ENCODE results near the gene RAB36.

DNA sequence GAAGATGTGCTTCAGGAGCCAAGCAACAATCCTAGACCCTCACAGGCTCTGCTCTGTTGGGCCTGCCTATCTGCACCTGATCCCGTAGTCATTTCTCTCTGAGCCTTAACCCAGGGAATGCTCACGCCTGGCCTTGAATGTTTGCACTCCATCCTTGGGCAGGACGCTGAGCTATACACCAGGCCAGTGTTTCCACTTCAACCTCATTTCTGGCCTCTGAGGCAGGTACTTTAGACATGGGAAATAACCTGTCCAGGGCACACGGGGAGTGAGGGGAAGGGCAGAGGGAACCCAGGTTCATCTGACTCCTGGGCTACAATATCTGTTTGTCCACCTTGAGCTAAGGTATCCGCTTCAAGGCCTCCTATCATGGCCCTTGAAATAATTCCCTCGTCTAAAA, 13.3 kb upstream of the RAB36 start:
- TF ChIP-seq, protein P1, sequence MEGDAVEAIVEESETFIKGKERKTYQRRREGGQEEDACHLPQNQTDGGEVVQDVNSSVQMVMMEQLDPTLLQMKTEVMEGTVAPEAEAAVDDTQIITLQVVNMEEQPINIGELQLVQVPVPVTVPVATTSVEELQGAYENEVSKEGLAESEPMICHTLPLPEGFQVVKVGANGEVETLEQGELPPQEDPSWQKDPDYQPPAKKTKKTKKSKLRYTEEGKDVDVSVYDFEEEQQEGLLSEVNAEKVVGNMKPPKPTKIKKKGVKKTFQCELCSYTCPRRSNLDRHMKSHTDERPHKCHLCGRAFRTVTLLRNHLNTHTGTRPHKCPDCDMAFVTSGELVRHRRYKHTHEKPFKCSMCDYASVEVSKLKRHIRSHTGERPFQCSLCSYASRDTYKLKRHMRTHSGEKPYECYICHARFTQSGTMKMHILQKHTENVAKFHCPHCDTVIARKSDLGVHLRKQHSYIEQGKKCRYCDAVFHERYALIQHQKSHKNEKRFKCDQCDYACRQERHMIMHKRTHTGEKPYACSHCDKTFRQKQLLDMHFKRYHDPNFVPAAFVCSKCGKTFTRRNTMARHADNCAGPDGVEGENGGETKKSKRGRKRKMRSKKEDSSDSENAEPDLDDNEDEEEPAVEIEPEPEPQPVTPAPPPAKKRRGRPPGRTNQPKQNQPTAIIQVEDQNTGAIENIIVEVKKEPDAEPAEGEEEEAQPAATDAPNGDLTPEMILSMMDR (IDR thresholded peaks at IDR 0.05): no peak
- TF ChIP-seq SMC3 (IDR thresholded peaks at IDR 0.05; ENCODE audit: low read depth, low read length) (no peak), POLR2AphosphoS5 (IDR thresholded peaks at IDR 0.05; ENCODE audit: low read depth, low read length) (no peak), EP300 (IDR thresholded peaks at IDR 0.05; ENCODE audit: borderline replicate concordance in 1 of 2, low read depth in 1 of 2, low read length in 1 of 2) (no peak), MXI1 (IDR thresholded peaks at IDR 0.05; ENCODE audit: low read depth, low read length) (no peak), EZH2phosphoT487 (IDR thresholded peaks at IDR 0.05; ENCODE audit: borderline replicate concordance, low read depth) (no peak), MEF2A (IDR thresholded peaks at IDR 0.05; ENCODE audit: borderline replicate concordance, low read depth) (no peak), YY1 (IDR thresholded peaks at IDR 0.05; ENCODE audit: low read depth) (no peak)
- TF ChIP-seq, protein P2, sequence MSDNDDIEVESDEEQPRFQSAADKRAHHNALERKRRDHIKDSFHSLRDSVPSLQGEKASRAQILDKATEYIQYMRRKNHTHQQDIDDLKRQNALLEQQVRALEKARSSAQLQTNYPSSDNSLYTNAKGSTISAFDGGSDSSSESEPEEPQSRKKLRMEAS (IDR thresholded peaks at IDR 0.05; ENCODE audit: low read depth): no peak

Measured in SK-N-SH (cell line).